Vagina (tissue), 2 donors: ENCODE results near the gene MLH3. TPM values are rescaled to one million over a fixed set of nuclear protein-coding genes. Genes with fewer than 3 reads are reported as not detected.

Source experiments
- DNase-seq, 2 donors: peaks; one replicate each; pipeline ENCODE4 v3.0.0-alpha.2; 2017; ENCODE audit errors: extremely low spot score in 2 of 2
- H3K27ac ChIP-seq: fragments of 200-600 bp; sonication (generic); one replicate; pipeline ENCODE4 v1.5.1; 2019
- H3K27me3 ChIP-seq: fragments of 200-600 bp; sonication (generic); one replicate; pipeline ENCODE4 v1.5.1; 2019
- H3K36me3 ChIP-seq, 2 donors: fragments of 200-600 bp; sonication (generic); one replicate each; pipeline ENCODE4 v1.5.1; 2017 to 2019
- H3K4me1 ChIP-seq: fragments of 200-600 bp; sonication (generic); one replicate; pipeline ENCODE4 v1.5.1; 2019
- H3K4me3 ChIP-seq, 2 donors: fragments of 200-600 bp; sonication (generic); 1 replicate in 1 of 2; 2 replicates in 1 of 2; pipeline ENCODE4 v1.5.1; 2016 to 2019
- H3K9me3 ChIP-seq: fragments of 200-600 bp; sonication (generic); one replicate; pipeline ENCODE4 v1.5.1; 2019
- CTCF ChIP-seq, 3 experiments: fragments of 450-650 bp in 2 of 3; fragments of 200-600 bp in 1 of 3; sonication (generic) in 1 of 3; IDR thresholded peaks; one replicate each; pipeline ENCODE4 v1.5.1; 2017 to 2019; ENCODE audit warnings: antibody characterized with exemption in 3 of 3, mild to moderate bottlenecking in 2 of 3, moderate library complexity in 2 of 3
- POLR2A ChIP-seq, 2 donors: fragments of 450-650 bp; IDR thresholded peaks; one replicate each; pipeline ENCODE4 v1.6.1; 2017; ENCODE audit warnings: antibody characterized with exemption in 2 of 2, mild to moderate bottlenecking in 2 of 2, moderate library complexity in 2 of 2
- POLR2AphosphoS5 ChIP-seq, 2 donors: sonication (generic); formaldehyde crosslinking; IDR thresholded peaks; one replicate each; pipeline ENCODE4 v1.9.0; 2017; ENCODE audit warnings: antibody characterized with exemption in 2 of 2, mild to moderate bottlenecking in 2 of 2, low read depth in 1 of 2; ENCODE audit not compliant: insufficient read depth in 1 of 2
- intact Hi-C: fragments of 100-400 bp; cut with DNase I; formaldehyde crosslinking; loops from one replicate; pipeline ENCODE4 v1.15.1; 2023
- total RNA-seq: library from RNA; depleted of rRNA; stranded (reverse); fragments of >200 nt; gene quantifications from one replicate; pipeline ENCODE4 v1.2.3, GENCODE V29; 2016

The MLH3 gene
- total RNA-seq, 1 donor from 2014 or later = 32.9 TPM

DNA sequence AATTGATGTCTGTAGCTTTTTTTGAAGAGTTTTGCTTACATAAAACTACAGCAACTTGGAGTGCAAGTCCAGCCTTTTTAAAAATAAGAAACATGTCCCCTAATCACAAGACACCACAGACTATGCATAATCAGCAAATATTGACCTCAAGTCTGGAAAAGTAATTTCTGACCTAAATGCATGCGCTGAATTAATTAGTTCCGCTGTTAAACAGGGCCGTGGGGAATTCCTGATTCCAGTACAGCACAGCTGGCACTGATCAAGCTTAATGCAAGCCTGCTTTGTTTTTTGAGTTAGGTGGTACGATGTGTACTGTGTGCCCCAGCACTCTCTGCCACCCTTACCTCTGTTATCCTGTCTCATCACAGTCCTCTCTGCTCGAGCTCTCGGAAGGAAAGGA lies 9.2 kb downstream of the MLH3 start:
- DNase-seq = no peak
- no peak for TF ChIP-seq POLR2A (IDR thresholded peaks at IDR 0.05)
- intact Hi-C loops = no loop called here
- Histone ChIP-seq H3K4me3 (no peak overlapping the region), H3K4me1 (peaks cover 22% of the 10 kb centered on the region), H3K27ac (no peak overlapping the region), H3K36me3 (peaks cover 0 to 23% of the 10 kb centered on the region in 2 donors), H3K9me3 (no peaks in the 10 kb centered on the region), H3K27me3 (no peaks in the 10 kb centered on the region)

GRCh38 chr14:75041613-75042012 lies 9.7 kb downstream of the MLH3 start:
- Histone ChIP-seq H3K36me3 (peaks cover 0 to 26% of the 10 kb centered on the region in 2 donors), H3K9me3 (no peaks in the 10 kb centered on the region), H3K27ac (no peak overlapping the region), H3K4me3 (no peak overlapping the region), H3K27me3 (no peaks in the 10 kb centered on the region), H3K4me1 (peaks cover 22% of the 10 kb centered on the region)
- intact Hi-C loops = no loop called here
- TF ChIP-seq POLR2A (IDR thresholded peaks at IDR 0.05) (no peak), CTCF (IDR thresholded peaks at IDR 0.05) (no peak), POLR2AphosphoS5 (IDR thresholded peaks at IDR 0.05; ENCODE audit: insufficient read depth in 1 of 2, low read depth in 1 of 2) (no peak)
- DNase-seq = no peak

- Histone ChIP-seq H3K4me1 (peaks cover 18% of the 10 kb centered on the region), H3K27ac (no peak overlapping the region), H3K9me3 (no peaks in the 10 kb centered on the region), H3K4me3 (no peak overlapping the region), H3K27me3 (no peaks in the 10 kb centered on the region), H3K36me3 (peaks cover 0 to 28% of the 10 kb centered on the region in 2 donors)
- no peak for DNase-seq
- TF ChIP-seq CTCF (IDR thresholded peaks at IDR 0.05) = no peak
- intact Hi-C loops = no loop called here
Measured at GRCh38 chr14:75040959-75041358, 10.3 kb downstream of the MLH3 start.

DNA sequence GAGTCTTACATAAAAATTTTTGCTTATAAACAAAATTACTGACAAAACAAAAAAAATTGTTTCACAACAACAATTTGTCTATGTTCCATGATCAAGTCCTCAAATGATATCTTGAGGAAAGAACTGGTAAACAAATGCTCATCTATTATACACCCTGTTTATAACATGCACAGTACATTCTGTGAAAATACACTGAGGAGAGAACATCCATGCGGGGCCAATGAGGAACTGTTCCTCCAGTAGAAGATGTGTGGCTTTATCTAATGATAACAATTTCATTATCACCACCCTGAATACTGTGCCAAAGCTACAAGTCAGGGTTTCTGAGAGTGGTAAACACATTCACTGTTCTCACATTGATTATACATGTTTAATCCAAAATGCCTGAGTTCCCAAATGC lies 10.8 kb downstream of the MLH3 start:
- intact Hi-C loops = no loop called here
- peaks cover 13% of the 10 kb centered on the region for H3K4me1 ChIP-seq
- H3K36me3 ChIP-seq = peaks cover 0 to 28% of the 10 kb centered on the region in 2 donors
- H3K27me3 ChIP-seq = no peaks in the 10 kb centered on the region
- no peak for DNase-seq
- H3K4me3 ChIP-seq = no peak overlapping the region
- TF ChIP-seq POLR2A (IDR thresholded peaks at IDR 0.05) = no peak
- no peak for TF ChIP-seq POLR2AphosphoS5 (IDR thresholded peaks at IDR 0.05; ENCODE audit: insufficient read depth in 1 of 2, low read depth in 1 of 2)
- no peak for TF ChIP-seq CTCF (IDR thresholded peaks at IDR 0.05)
- no peaks in the 10 kb centered on the region for H3K9me3 ChIP-seq
- no peak overlapping the region for H3K27ac ChIP-seq

DNA sequence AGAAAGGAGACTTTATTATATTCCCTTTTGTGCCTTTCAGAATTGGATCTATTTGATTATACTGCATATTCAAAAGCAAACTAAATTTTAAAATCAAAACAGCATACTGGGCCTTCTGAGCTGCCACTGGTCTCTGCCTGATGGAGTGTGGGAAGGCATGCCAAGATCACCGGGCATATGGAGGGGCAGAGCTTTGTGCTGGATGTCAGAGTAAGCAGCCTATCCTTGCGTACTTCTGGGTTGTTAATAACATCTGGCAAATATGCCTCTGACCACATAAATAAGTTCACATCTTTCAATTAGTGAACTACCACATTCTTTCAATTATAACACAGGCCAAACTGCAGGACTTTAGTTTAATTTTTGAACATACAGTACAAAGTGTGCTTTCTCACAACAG lies 18.3 kb downstream of the MLH3 start:
- no peak overlapping the region for H3K27ac ChIP-seq
- intact Hi-C loops = loop anchor here (10.0 kb wide), 1 partner anchor 52 kb away; no protein-coding TSS in a partner anchor
- no peaks in the 10 kb centered on the region for H3K9me3 ChIP-seq

More for the DNA sequence above, 18.3 kb downstream of the MLH3 start:
- Histone ChIP-seq H3K36me3 (peaks cover 0 to 19% of the 10 kb centered on the region in 2 donors), H3K4me3 (no peak overlapping the region), H3K4me1 (no peaks in the 10 kb centered on the region), H3K27me3 (no peaks in the 10 kb centered on the region)
- DNase-seq = no peak
- TF ChIP-seq POLR2A (IDR thresholded peaks at IDR 0.05) = no peak
- no peak for TF ChIP-seq CTCF (IDR thresholded peaks at IDR 0.05)
- TF ChIP-seq POLR2AphosphoS5 (IDR thresholded peaks at IDR 0.05; ENCODE audit: insufficient read depth in 1 of 2, low read depth in 1 of 2) = no peak
